HG03108 (cell line): ENCODE data around the gene TBC1D7.

Experiments
- ATAC-seq: cut with Tn5 transposase; IDR thresholded peaks from one replicate; pipeline ENCODE4 v1.9.1; 2021; ENCODE audit warnings: moderate library complexity; ENCODE audit not compliant: unreplicated experiment

The TBC1D7 gene

DNA sequence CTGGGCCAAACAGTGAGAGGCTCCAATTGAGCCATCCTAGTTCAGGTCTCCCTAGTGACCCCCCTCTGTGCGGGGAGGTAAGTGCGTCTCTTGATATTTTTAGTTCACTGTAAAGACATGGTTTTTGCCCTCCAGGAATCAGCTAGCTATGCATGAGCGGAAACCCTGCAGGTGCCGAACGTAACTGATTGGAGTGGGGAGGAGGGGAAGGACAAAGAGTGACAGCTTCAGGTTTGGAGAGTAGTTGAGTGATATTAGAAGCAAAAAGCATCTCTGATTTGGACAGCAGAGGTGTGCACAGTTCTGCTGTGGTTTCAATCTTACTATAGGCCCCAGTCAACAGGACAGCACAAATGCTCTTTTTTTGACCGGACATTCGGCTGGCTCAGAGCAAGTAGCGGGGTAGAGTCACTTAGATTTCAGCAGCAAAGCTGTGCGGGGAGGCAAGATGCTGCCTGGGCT, 31.8 kb downstream of the TBC1D7 start:
- ATAC-seq: peak; percentile 41

- ATAC-seq: no peak
Measured at GRCh38 chr6:13295576-13295975, 32.8 kb downstream of the TBC1D7 start.

DNA sequence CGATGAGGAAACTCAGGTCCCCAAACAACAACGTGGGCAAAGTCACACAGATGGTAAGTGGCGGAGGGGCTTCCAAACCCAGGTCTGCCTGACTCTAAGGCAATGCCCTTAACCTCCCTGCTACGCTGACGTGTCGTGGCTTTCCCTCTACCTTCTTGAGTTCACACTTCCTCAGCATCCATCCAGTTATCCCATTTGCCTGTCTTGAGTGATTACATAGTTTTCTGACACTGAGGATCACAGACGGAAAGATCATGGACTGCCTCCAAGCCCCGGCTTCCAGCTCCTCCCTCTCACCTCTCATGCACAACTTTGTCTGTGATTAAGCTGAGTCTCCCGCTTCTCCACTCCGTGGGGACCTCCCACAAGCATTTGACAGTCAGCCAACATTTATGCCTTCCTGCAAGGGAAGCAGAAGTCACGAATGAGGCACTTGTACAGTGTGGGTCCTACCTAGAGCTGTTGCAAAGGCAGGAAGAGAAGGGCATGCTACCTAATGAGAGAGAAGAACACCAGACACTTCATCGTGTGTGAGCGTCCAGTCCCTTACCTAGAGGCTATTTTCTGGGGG, 33.8 kb downstream of the TBC1D7 start:
- ATAC-seq: no peak

GRCh38 chr6:13292774-13293173, 35.6 kb downstream of the TBC1D7 start:
- no peak for ATAC-seq

DNA sequence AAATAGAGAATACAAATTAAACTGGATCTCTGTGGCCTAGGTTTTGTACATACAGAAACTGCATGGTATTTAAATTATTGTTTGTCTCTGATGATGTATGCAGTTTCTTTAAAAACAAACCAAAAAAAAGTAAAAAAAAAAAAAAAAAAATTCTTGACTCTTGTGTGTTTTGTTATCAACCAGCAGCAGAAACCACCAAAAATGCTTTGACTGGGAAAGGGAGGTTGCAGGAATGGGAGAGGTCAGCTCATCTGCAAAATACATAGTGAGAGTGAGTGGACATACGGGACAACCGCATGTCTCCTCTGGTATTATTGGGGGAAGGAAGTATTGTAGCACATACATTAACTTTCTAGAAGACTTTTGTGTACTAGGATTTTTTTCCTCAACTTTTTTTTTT, 38.0 kb downstream of the TBC1D7 start:
- ATAC-seq: no peak

DNA sequence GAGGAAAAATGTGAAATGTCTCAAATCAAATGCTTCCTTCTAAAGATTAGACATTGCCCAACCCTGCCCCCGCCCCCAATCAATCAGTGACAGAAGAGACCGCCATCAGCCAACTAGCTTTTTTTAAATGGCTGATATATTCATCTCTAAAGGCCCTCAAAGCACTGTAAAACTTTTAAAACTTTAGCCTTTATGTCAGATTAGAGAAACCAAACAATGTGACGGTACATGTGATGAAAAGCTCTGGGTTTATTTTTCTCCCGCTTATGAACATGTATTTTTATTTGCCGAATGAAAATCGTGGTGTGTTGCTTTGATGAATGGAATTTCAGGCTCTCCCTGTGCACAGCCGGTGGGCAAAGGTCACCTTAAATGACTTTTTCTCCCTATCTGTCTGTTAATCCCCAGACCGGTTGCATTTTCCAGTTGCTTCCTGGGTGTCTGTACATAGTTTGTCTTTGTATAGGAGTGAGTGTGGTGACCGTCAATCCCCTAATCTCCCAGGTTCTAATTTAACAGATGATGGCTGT, 38.5 kb downstream of the TBC1D7 start:
- ATAC-seq: no peak

- no peak for ATAC-seq
Measured at GRCh38 chr6:13288969-13289391, 39.4 kb downstream of the TBC1D7 start.

DNA sequence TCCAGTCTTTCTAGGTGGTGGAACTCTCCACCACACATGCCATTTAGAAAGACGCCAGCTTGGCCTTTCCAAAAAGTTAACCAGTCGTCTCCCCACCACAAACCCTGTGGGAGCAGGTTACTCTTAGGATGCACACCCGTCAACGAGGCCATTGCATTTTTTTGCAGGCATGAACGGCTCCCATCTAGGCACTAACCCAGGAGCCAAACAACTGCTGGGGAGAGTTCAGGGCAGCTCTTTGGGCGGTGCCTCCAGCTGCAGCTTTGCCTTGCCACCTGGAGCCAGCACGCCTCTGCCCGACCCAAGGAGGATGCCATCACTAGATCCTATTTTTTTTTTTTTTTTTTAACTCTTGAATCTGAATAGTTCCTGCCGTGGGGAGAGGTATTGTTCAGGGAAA, 39.9 kb downstream of the TBC1D7 start:
- no peak for ATAC-seq

- ATAC-seq: no peak
Measured at GRCh38 chr6:13287104-13287503, 41.2 kb downstream of the TBC1D7 start.

DNA sequence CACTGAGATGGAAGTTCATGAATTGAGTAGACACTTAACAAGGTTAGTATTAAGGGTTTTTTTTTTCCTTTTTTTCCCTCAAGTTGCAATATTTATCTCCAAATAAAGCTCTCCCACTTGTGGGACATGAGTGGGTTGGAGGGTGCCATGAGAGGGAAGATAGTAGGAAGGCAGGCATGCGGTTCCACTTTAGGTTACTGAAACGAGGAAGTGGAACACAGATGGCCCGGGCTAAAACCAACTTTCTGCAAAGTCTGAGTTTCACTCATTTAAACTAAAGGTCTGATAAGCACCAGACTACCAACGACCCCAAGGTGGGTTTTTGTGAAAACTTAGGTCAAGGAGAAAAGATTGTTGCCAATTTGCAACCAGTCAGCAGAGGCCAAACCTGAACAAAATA, 42.2 kb downstream of the TBC1D7 start:
- ATAC-seq: peak; percentile 45

DNA sequence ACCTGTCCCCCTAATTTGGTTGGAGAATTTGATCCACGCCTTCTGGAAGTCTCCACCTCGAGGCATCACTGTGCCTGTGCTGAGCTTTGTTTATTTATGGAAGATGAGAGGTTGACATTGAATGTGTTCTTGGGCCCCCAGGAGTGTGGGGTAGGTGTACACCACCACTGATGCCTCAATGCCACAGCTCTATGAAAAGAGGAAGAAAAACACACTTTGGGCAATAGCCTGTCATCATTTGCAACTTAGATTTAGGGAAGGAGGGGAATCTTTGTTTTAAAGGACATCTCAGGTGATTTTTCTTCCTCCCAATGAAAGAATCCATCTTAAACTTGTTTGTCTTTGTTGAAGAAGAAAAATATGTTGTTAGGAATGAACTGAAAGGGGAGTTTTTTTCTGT, 42.6 kb downstream of the TBC1D7 start:
- no peak for ATAC-seq

GRCh38 chr6:13284646-13285045, 43.7 kb downstream of the TBC1D7 start:
- no peak for ATAC-seq

DNA sequence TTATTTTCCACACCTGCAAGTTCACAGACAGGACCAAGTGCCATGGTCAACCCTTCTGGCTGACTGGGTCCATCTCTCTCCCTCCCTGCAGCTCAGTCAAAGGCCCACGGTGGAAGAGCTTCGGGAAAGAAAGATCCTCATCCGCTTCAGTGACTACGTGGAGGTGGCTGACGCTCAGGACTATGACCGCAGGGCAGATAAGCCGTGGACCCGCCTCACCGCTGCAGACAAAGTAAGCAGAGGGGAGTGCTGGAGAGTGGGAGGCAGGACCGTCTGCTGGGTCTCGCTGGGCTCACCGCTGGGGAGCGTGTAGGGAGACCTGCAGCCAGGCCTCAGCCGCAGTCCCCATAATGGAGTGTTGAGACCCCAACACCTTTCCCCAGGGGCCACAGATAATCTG, 45.0 kb downstream of the TBC1D7 start:
- no peak for ATAC-seq

DNA sequence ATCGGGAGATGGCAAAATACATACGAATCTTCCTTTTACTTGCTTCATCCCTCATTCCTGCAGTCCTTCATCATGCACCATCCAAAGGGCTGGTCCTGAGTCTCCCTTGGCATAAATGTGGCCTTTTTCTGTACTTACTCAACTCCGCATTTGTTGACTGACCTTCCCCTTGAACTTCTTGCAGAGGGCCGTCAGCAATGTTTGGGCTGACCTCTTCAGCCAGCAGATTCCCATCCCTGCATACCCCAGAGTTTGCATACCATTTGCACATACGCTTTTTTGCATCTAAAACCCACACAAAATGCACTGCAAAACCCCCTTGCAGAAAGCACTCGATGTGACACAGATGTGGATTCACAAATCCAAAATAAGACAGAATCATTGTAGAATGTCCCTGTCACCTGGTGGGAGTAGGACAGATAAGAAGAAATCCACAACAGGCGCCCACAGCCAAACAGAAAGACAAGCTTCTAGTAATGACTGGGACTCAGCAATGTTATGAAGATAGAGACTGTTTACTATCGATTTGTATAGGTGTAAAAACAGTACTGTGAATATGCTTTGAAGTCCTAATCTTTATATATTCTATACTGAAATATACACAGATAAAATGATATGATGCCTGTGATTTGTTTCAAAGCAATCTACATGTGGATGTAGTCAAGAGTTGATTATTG, 45.8 kb downstream of the TBC1D7 start:
- no peak for ATAC-seq

DNA sequence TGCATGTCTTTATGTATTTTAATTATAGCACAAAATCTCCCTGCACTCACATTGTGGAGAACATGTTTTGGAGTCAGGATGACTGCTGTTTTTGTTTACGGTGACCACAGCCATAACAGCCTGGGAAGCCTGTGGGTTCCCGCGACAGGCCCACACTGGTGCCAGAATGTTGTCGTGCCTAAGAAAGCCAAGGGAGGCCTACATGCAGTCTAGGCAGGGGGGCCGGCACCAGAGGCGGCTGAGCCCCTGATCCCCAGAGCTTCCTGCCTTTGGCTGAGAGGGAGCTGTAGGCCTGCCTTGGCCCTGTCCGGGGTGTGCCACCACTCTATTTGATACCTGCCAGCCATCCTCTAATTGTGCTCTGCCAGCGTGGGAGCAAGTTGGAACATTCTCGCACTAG, 46.7 kb downstream of the TBC1D7 start:
- ATAC-seq: no peak

DNA sequence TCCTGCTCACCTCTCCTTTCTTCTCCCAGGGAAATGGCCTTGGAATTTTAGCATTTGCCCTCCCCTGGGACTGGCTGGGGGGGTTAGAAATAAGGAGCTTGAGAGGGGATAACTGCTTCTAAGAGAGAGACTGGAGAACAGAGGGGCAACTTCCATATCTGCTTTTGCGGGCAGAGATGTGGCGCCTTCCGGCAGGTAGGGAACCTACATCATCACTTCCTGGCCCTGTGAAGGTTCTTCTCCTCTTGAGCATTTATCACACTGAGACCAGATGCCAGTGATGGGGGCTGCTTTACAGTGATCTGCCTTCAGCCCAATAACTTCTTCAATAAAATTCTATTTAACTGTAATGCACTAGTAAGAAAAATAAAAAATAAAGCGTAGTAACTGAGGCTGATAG, 48.1 kb downstream of the TBC1D7 start:
- ATAC-seq: no peak

- ATAC-seq: no peak
Measured at GRCh38 chr6:13278991-13279390, 49.3 kb downstream of the TBC1D7 start.

GRCh38 chr6:13278164-13278563, 50.2 kb downstream of the TBC1D7 start:
- ATAC-seq: no peak

DNA sequence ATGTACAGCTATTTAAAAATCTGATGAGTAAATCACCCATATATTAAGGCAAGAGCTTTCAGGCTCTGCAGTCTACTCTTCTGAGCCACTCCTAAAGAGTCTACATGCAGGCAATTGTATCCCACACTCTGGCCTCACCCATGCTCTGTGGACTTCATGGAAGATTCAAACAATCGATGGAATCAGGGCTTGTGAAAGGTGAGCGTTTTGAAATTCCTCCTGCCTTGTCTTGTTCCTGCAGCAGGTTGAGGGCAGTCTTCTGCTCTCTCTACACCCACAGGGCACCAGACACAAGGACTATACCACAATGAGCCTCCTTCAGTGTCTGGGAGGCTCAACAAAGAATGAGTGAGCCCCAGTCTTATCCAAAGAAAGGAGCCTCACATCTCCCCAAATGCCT, 51.1 kb downstream of the TBC1D7 start:
- no peak for ATAC-seq

DNA sequence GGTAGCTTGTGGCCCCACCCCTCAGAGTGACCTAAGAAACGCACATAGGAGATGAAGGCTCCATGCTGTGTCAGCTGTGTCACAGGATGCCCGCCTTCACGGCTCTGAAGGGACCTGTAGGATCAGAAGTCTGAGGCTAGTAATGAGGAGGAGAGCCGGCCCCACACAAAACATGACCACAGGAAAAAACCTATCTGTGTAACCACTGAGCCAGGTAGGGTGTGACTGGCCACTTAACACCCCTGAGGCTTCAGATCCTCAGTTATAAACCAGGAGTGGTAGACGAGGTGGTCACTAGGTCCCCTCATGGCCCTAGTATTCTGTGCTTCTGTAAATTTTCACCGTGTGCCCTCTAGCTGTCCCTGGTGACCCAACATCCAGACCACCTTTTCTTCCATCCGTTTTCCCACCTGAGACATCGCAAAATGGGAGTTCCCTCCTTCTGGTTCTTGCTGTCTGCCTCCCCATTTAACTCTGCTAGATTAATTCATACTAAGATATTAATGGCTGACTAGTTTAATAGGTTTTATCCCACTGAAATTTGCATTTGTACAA, 52.8 kb downstream of the TBC1D7 start:
- ATAC-seq: no peak

- ATAC-seq: no peak
Measured at GRCh38 chr6:13274707-13275434, 53.5 kb downstream of the TBC1D7 start.
